ENCODE data around the gene PCSK5. TPM values are rescaled to one million over a fixed set of nuclear protein-coding genes. Genes with fewer than 3 reads are reported as not detected.

Gene PCSK5
- total and polyA plus RNA-seq, 2 of the 8 experiments (the other 6 are each of a cell fraction or from before 2014, with no cell fraction given): 5.5 to 10.7 TPM

- Histone ChIP-seq H2BK20ac (ENCODE audit: low read length) (no peak overlapping the region), H3K18ac (ENCODE audit: extremely low read depth, low read length) (no peak overlapping the region), H2AK5ac (ENCODE audit: low read depth, low read length) (no peak overlapping the region), H4K91ac (replicated peaks; ENCODE audit: insufficient read length, low read length) (no peak overlapping the region), H3K23me2 (ENCODE audit: low read depth, low read length) (no peaks in the 10 kb centered on the region), H3K4me3 (ENCODE audit: extremely low read depth in 1 of 4, insufficient read depth in 2 of 4, low read depth in 3 of 4, low read length in 4 of 4) (no peak overlapping the region), H3K27ac (ENCODE audit: low read depth, low read length) (no peak overlapping the region), H4K8ac (ENCODE audit: extremely low read depth, insufficient read depth, low read length) (no peak overlapping the region), H3K9me3 (ENCODE audit: insufficient read depth in 2 of 2, low read depth in 1 of 2, low read length in 1 of 2) (no peaks in the 10 kb centered on the region), H2BK5ac (ENCODE audit: low read depth, low read length) (no peak overlapping the region), H2BK12ac (ENCODE audit: low read depth, low read length) (no peak overlapping the region), H3K4me1 (replicated peaks in 1 of 4; ENCODE audit: control insufficient read depth in 3 of 4, insufficient read depth in 4 of 4, low read length in 3 of 4) (peaks cover 1 to 7% (median 2%) of the 10 kb centered on the region in 4 experiments; a peak in 2 of 7 replicates), H3K36me3 (ENCODE audit: control insufficient read depth in 2 of 4, insufficient read depth in 4 of 4, low read length in 3 of 4) (no peaks in the 10 kb centered on the region), H3K9ac (replicated peaks in 1 of 4; ENCODE audit: extremely low read depth in 1 of 4, low read depth in 3 of 4, low read length in 3 of 4) (no peak overlapping the region), H4K5ac (ENCODE audit: insufficient read length, low read depth, low read length) (no peak overlapping the region), H3K23ac (ENCODE audit: insufficient read length) (no peak overlapping the region), H2BK120ac (replicated peaks; ENCODE audit: low read depth, low read length) (no peak overlapping the region), H3K79me2 (ENCODE audit: control insufficient read depth in 1 of 2, insufficient read depth in 2 of 2, low read length in 2 of 2) (peaks cover 0 to 5% of the 10 kb centered on the region in 2 experiments; a peak in 1 of 4 replicates), H2AFZ (ENCODE audit: low read length) (no peak overlapping the region), H2BK15ac (ENCODE audit: low read length) (no peak overlapping the region), H3K27me3 (replicated peaks in 1 of 4; ENCODE audit: control insufficient read depth in 3 of 4, extremely low read depth in 1 of 4, insufficient read depth in 3 of 4, low read length in 3 of 4) (no peaks in the 10 kb centered on the region), H4K20me1 (replicated peaks in 1 of 2; ENCODE audit: control insufficient read depth in 1 of 2, insufficient read depth in 2 of 2, low read length in 2 of 2) (no peaks in the 10 kb centered on the region), H3K14ac (ENCODE audit: insufficient read length) (no peak overlapping the region), H3K79me1 (ENCODE audit: low read depth, low read length) (peaks cover 4% of the 10 kb centered on the region; the same call in 1 of the 2 replicates), H3K56ac (replicated peaks; ENCODE audit: insufficient read length, low read depth, low read length) (no peak overlapping the region), H3K4ac (replicated peaks; ENCODE audit: insufficient read length, low read depth, low read length) (no peak overlapping the region), H3K4me2 (ENCODE audit: insufficient read depth in 1 of 2, low read depth in 2 of 2, low read length in 2 of 2) (no peak overlapping the region)
- CTCF ChIA-PET (ENCODE audit: partially characterized antibody): interaction anchor here (0.6 to 1.8 kb wide), 3 partner anchors 15 to 802 kb away, joined by 4 to 5 read pairs (median 4); no protein-coding TSS in a partner anchor
- no peak for DNase-seq (ENCODE audit: low read depth in 1 of 2, low spot score in 2 of 2)
- no peak for FAIRE-seq
- WGBS, 2 experiments (ENCODE audit: extremely low coverage in 1 of 2, insufficient coverage in 1 of 2, insufficient read length in 1 of 2, insufficient replicate concordance in 2 of 2, low coverage in 1 of 2, low lambda C conversion rate in 2 of 2, missing lambda C conversion rate in 1 of 2): 94% methylated on average over 4 of the region's 4 CpGs; no CpG with 5 or more reads in 1 of the 2 experiments
- POLR2A ChIA-PET (ENCODE audit: partially characterized antibody): interaction anchor here (0.8 to 1.5 kb wide), 2 partner anchors 15 to 82 kb away, joined by 3 read pairs; no protein-coding TSS in a partner anchor
- TF ChIP-seq SP4 (IDR thresholded peaks at IDR 0.05; ENCODE audit: low read length): no peak
- TF ChIP-seq HDAC2 (IDR thresholded peaks at IDR 0.05; ENCODE audit: borderline replicate concordance in 1 of 2, low read depth in 2 of 2, low read length in 2 of 2): no peak
- no peak for TF ChIP-seq EZH2 (IDR thresholded peaks at IDR 0.05; ENCODE audit: low read depth, low read length, severe bottlenecking)
- no peak for TF ChIP-seq SIRT6 (IDR thresholded peaks at IDR 0.05; ENCODE audit: low read length)
- no peak for TF ChIP-seq SRF (IDR thresholded peaks at IDR 0.05; ENCODE audit: low read depth, low read length)
- TF ChIP-seq KDM4A (IDR thresholded peaks at IDR 0.05; ENCODE audit: low read depth, low read length, severe bottlenecking): no peak
- TF ChIP-seq EGR1 (IDR thresholded peaks at IDR 0.05; ENCODE audit: borderline replicate concordance, low read depth, low read length): no peak
- TF ChIP-seq BCL11A (IDR thresholded peaks at IDR 0.05; ENCODE audit: low read depth in 2 of 2, low read length in 2 of 2): no peak
- TF ChIP-seq E2F6 (IDR thresholded peaks at IDR 0.05): no peak
- no peak for TF ChIP-seq RFX5 (IDR thresholded peaks at IDR 0.05; ENCODE audit: borderline replicate concordance, low read depth, low read length)
- no peak for TF ChIP-seq ZNF274 (IDR thresholded peaks at IDR 0.05; ENCODE audit: borderline replicate concordance, extremely low read depth, low read length)
- no peak for TF ChIP-seq KDM1A (IDR thresholded peaks at IDR 0.05; ENCODE audit: borderline replicate concordance, low read length)
- no peak for TF ChIP-seq POU5F1 (IDR thresholded peaks at IDR 0.05; ENCODE audit: low read depth, low read length)
- no peak for TF ChIP-seq MAFK (IDR thresholded peaks at IDR 0.05; ENCODE audit: low read depth, low read length)
Measured at GRCh38 chr9:75962662-75963036, 72.2 kb downstream of the PCSK5 start.
